Measurements from ENCODE around the gene AARS1.
"Not testable (repeated sequence)": the region's sequence is repeated elsewhere in the genome, so short reads cannot be mapped to it uniquely, and the experiment has no call there.

The AARS1 gene

DNA sequence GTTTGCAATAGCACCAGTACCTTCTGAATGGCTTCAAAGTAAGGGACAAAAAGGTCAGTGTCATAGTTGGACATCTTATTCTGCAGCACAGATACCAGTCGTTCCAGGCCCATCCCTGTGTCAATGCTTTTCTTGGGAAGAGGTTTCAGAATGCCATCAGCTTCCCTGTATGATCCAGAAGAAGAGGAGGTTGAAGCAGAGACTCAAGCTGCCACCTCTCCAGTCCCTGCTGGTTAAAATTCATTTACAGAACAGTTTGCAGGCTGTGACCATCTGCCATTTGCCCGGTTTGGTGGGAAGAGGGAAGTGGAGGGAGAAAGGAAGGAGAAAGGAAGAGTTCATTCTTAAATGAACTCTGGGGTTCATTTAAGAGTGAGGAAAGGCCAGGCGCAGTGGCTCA, 19.1 kb downstream of the AARS1 start:
- no peak for DNase-seq

DNA sequence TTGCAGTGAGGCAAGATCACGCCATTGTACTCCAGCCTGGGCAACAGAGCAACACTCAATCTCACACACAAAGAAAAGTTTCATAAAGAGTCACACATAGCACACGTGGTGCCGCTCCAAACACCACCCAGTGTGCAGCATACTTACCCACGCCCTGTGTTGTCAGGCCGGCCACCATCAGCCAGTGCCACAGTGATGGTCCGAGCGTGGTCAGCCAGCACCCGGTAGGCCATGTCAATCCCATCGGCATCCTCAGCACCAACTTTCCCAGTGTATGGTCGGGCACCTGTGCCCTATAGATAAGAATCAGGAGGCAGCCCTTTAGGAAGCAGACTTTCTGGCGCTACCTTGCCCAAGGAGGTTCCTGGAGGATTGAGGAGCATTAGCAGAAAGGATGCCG, 19.8 kb downstream of the AARS1 start:
- no peak for DNase-seq

DNA sequence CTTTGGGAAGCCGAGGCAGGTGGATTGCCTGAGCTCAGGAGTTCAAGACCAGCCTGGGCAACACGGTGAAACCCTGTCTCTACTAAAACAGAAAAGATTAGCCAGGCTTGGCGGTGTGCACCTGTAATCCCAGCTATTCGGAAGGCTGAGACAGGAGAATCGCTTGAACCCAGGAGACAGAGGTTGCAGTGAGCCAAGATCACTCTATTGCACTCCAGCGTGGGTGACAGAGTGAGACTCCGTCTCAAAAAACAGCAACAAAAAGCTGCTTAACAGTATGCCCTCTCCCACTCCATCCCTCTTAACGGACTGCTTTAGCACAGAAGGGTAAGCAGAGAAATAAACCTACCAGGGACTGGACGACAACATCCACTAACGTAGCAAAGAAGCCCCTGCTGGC, 21.4 kb downstream of the AARS1 start:
- DNase-seq = not testable (repeated sequence)

DNA sequence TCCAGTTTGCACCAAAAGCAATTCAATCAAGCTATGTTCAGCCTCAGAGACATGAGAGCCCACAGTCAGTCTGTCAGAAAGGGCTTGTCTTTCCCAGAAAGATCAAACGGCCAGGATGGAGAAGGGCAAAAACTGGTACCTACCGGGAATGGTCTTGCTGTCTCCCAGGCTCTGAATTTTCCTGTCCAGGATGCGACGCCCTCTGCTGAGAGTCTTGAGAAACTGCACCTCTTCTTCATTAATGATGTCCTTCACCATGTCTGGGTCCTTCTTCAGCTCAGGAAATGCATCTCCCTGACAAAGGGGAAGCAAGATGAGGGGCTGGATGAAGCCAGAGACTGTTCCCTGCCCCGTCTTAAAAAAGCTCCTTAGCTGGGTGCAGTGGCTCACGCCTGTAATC, 21.8 kb downstream of the AARS1 start:
- DNase-seq = peak; percentile 53

DNA sequence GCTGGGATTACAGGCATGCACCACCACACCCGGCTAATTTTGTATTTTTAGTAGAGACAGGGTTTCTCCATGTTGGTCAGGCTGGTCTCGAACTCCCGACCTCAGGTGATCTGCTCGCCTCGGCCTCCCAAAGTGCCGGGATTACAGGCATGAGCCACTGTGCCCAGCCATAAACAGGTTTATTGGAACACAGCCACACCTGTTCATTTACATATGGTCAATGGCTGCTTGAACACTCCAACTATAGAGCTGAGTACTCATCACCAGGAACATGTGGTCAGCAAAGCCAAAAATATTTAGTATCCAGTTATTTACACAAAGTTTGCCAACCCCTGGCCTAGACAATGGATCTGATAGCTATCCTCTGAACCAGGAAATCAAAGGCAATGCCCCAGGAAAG, 29.4 kb downstream of the AARS1 start:
- DNase-seq = not testable (repeated sequence)

DNA sequence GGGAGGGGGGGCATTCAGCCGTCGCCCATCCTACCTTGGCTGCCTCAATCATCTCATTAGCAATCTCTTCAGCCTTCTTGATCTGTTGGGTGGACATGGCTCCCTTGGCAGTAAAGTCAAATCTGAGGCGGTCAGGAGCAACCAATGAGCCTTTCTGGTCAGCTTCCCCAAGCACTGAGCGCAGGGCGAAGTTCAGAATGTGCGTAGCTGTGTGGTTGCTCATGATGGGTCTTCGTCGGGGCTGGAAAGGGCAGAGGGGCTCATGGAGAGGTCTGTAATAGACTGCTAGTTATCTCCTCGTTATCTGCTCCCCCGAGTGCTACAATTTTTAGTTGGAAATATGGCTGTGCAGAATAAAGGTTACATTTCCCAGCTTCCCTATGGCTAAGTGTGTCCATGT, 30.4 kb downstream of the AARS1 start:
- DNase-seq = no peak

DNA sequence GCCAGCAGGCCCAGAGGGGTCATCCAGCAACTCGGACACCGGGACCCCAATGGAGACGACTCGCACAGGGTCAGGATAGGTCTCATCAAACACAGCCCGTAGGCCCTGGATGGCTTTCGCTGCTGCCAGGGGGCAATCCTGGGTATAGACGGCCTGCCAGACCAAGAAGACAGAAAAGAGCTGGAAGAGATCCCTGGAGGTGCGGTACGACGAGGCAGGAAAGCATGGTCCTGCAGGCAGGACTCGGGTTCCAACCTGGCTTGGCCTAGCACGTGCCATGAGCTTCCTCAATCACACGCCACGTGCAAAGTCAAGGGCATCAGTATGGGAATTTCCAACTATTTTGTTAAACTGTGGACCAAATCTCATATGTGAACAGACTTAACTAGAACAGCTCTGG, 31.2 kb downstream of the AARS1 start:
- no peak for DNase-seq

DNA sequence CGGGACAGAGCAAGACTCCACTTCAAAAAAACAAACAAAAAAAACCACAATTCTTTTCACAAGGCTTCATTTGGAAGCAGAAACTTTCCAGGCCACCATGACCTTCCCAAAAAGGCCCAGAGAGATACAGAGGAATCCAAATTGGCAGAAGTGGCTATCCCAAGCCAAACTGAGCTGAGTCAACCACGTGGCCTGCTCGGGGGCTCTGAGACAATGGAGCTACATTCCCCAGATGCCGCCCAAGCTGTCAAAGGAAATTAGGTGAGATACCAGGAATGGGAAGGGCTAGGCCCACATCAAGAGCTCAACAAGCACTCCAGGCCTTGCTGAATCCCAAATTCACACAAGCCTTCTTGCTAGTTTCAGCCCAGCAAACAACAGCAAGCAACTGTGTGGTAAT, 31.9 kb downstream of the AARS1 start:
- peak; percentile 24 for DNase-seq

DNA sequence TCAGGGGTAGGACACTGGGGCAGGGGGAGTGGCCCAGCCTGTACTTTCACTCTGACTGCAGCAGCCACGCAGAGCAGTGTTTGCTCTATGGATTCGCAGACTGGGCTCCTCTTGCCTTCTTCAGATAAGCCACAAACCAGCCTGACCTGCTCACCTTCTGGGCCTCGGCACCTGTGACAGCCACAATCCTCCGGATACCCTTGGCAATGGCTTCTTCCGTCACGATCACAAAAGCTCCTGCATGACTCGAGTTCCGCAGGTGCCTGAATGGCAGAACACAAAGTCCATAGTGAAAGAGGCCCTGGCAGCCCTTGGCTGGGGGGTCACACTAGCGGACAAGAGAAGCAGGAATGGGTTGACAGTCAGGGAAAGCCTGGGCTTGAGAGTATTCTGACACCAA, 33.7 kb downstream of the AARS1 start:
- DNase-seq = no peak

DNA sequence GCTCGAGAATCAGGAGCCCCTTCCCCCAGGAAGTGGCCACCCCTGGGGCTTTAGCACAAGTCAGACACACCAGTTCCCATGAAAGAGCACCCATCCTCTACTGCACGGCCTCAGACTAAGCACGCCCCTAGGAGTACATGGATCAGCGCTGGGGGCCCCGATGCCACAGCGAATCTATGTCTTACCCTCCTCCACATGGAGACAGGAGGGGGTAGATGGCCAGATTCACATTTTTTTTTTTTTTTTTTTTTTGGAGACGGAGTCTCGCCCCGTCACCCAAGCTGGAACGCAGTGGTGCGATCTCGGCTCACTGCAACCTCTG, 34.4 kb downstream of the AARS1 start:
- no peak for DNase-seq

DNA sequence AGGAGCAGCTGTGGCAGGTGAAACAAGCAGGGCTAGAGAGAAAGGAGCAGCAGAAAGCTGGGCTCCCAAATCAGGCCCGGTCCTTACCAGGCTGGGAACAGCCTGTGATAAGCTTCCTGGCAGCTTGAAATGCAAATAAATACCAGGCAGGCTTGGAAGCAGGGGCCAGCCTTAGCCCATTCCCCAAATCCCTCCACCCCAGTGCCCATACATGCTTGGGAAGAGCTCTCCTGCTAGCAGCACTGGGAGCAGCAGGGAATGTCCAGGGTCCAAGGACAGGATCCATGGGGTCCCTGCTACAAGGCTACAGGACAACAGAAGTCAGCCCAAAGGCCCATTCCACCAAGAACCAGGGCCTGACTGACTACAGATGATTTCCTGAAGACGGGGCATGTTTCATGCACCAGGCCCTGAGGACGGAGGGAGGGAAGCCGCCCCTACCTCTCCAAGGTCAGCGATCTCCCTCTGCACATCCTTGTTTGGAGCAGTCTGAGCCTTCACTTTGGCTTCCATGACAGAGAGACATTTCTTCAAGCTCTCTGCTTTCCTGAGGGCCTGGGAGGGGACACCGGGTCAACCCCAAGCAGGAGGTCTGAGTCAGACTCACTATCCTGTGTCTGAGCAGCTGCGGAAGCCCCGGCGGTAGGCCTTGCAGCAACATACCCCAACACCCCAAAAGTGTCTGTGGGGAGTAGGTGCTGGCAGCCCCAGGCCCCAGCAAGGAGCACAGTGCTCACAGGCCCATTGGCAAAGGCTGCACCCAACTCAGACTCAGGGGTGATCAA, 34.9 kb downstream of the AARS1 start:
- no peak for DNase-seq

DNA sequence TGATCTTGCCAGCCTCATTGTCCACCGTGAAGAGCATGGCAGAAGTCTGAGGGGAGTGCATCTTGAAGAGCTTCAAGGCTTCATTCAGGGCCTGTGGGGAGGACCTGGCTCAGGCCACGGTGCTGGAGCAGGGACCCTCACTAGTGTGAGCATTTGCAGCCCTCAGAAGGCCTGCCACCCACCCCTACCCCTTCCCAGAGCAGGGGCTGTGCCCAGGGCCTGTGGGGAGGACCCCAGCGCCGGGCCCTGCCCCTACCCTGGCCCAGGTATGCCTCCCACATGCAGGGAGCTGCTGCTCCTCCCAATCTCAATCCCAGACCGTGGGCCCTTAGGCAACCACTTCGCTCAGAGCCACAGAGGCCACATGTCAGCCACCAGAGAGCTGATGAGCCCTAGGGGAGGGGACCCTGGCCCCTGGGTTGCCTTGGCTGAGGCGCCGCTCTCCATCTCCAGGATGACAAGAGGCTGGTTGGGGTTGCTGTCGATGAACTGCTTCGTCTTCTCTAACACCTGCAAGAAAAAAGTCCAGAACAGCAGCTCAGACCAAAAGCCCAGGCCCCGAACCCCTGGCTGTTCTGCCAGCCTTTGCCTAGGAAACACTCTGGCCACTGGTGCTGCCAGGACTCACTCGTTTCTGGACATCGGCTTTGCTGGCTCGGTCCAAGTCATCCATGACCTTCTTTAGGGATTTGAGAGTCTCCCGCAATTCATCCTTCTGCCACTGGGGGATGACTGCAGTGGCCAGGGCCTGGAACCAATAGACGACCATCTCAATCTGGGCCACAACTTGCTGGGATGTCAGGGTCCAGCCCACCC, 35.8 kb downstream of the AARS1 start:
- peak; percentile 53 for DNase-seq

DNA sequence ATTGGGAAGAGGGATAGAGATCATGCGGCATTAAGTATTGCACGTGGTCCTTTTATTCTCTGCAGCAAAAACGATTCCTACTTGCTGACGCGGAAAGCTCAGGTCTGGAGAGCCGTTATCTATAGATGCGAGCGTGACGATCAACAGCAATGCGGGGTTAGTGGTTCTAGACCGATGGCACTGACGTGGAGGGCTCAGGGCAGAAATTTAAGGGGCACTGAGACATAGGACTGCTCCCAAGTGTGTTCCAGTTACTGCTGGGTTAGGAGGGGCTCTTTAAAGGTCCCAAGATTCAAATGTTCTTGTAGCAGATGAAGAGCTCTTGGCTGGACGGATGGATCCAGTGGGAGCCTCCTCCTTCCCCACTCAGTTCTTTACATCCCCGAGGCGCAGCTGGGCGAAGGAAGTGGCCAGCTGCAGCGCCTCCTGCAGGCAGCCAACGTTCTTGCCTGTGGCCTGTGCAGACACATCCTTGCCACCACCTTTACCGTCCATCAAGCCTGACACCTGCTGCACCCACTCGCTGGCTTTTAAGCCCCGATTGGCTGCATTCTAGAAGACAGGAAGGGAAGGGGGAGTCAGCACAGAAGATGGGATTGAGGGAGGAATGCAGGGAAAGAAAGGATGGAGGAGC, 36.8 kb downstream of the AARS1 start:
- no peak for DNase-seq

DNA sequence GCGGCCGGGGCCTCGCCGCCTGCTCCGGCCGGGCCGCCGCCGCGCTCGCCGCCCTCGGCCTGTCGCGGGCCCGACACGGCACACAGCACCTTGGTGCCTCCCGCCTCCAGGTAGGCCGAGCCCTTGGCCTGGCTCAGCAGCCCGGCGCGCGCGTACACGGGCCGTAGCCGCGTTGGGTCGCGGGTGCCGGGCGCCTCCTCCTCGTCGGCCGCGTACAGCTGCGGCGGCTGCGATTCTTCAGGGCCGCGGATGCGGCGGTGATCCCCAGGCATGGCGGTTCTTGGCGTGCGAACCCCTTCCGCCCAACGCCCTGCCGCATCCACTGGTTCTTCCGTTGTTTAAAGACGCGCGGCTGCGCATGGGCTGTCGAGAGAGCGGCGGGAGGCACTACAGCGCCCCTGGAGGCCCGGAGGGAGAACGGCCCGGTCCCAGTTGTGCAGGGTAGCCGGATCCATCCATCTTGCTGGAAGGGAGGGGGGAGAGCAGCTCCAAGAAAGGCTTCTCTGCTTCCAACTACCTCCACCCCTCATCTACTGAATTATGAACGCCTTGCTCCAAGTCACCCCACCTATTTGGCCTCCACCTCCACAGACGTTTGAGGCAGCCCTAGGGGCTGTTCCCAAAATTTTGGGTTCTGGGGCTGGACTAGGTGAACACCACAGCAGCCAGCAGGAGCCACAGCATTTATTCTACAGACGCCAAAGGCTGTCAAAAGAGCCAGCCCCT, 37.5 kb downstream of the AARS1 start, which contains the start of gene EXOSC6:
EXOSC6 (minus strand) TSS at position 312 of the 726 bp plus-strand sequence; CDS start at position 272, 40 bp downstream.
- DNase-seq = peak; percentile 94

DNA sequence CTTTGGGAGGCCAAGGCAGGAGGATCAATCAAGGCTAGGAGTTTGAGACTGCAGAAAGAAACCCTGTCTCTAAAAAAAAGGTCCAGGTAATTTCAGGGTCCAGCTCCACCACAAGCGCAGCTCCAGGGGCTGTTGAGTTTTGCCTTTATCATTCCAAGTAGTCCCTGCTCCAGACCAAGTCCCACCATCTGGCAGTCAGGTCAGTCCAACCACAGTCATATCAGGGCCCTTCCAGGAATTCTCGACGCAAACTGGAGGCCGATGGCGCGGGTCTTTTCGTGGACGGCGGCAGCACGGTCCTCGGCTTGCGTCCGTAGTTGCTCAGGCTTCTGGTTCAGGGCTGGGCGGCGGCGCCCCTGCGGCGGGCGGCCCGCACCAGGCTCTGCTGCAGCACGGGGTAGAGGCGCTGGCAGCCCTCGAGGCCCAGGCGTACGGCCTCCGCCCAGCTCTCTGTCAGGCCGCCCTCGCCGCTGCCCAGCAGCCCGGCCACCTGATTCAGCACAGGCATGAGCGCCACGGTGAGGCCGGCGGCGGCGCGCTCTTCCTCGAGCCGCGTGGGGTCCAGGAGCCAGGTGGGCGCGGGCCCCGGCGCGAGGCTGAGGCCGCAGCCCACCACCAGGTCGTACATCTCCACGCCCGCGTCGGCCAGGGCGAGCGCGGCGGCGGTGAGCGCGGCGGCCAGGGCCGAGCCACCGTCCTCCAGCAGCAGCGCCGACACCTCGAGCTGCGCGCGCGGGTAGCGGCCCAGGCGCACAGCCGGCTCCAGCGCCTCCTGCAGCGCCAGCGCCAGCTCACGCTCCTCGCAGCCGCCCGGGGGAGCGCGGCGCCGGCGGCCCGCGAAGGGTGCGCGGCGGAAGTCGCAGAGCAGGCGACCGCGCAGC, 38.3 kb downstream of the AARS1 start:
- peak; percentile 48 for DNase-seq

DNA sequence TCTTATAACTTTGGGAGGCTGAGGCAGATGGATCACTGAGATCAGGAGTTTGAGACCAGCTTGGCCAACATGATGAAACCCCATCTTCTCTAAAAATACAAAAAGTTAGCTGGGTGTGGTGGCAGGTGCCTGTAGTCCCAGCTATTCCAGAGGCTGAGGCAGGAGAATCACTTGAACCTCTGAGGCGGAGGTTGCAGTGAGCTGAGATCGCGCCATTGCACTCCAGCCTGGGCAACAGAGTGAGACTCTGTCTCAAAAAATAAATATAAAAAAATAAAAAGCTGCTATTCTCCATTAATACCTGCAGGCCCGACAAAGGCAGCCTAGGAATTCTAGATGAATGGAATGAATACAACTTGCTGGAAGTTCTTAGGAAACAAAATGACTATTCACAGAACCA, 39.6 kb downstream of the AARS1 start:
- not testable (repeated sequence) for DNase-seq

DNA sequence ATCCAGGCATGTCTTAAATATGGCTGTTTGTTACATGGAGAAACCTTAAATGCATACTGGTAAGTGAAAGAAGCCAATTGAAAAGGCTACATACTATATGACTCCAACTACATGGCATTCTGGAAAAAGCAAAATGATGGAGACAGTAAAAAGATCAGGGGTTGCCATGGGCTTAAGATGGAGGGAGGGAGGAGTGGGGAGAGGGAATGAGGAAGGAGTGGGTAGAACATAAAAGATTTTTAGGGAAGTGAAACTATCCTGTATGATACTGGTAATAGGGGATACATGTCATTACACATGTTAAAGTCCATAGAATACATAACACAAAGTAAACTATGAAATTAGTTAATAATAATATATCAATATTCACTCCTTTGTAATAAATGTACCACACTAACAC, 50.5 kb downstream of the AARS1 start:
- not testable (repeated sequence) for DNase-seq

DNA sequence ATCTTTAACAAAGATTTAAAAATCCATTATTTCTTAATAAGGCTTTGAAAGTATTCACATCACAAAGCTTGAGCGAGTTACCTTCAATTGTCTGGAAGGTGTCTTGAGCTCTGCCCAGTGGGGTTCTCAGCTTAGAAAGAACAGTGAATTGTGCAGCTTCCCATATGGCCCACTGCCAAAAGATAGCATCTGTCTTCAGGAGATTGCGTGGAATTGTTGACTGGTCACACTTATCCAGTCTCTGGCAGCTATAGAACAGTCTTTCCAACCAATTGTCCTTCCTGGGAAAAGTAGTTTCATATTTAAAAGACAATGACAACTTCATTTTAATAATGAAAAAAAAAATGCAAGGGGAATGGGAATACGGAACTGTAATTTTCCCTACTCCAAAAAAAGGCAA, 57.5 kb downstream of the AARS1 start:
- DNase-seq = not testable (repeated sequence)

DNA sequence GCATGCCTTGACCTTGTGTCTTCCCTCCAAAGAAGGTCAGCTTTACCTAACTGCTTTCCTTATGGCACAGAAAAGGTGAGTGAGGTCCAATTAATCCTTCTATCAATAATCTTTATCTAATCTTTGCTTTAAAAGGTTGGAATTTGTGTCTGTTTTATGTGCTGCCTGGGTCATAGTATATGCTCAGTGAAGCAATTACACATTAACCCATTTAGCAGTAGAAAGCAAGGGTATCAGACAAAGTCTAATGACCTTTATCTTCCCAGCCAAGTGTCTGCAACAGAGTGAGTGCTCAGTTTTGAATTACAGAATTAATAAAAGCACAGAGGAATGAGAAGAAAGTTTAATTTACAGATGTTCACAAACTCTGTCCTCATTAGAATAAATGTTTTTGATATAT, 63.3 kb downstream of the AARS1 start:
- not testable (repeated sequence) for DNase-seq

DNA sequence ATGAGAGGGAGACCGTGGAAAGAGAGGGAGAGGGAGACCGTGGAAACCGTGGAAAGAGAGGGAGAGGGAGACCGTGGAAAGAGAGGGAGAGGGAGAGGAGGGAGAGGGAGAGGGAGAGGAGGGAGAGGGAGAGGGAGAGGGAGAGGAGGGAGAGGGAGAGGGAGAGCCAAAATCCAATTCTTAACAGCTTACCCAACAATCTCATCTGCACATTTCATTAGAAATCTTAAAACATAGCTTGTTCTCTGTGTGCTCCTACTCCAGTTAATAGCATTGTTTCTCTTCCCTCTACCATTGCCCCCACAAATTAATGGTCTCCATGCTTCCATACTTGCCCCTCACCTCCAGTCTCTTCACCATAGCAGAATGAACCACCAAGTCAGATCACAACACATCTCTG, 63.9 kb downstream of the AARS1 start:
- not testable (repeated sequence) for DNase-seq

DNA sequence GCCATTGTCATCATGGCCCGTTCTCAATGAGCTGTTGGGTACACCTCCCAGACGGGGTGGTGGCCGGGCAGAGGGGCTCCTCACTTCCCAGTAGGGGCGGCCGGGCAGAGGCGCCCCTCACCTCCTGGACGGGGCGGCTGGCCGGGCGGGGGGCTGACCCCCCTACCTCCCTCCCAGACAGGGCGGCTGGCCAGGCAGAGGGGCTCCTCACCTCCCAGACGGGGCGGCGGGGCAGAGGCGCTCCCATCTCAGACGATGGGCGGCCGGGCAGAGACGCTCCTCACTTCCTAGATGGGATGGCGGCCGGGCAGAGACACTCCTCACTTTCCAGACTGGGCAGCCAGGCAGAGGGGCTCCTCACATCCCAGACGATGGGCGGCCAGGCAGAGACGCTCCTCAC, 64.7 kb downstream of the AARS1 start:
- not testable (repeated sequence) for DNase-seq

DNA sequence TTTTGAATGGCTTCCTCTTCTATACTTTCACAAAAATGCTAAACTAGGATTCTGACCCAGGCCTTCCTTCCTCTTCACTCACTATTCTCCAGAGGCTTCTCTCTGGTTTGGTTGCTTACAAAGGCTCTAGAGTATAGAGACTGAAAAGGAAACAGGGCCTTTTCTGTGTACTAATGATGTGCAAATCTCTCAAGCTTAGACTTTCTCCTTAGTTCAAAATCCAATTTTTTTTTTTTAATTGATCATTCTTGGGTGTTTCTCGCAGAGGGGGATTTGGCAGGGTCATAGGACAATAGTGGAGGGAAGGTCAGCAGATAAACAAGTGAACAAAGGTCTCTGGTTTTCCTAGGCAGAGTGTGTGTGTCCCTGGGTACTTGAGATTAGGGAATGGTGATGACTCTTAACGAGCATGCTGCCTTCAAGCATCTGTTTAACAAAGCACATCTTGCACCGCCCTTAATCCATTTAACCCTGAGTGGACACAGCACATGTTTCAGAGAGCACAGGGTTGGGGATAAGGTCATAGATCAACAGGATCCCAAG, 65.3 kb downstream of the AARS1 start:
- not testable (repeated sequence) for DNase-seq
